ENCODE results near the gene MAP3K3. TPM values are rescaled to one million over a fixed set of nuclear protein-coding genes. Genes with fewer than 3 reads are reported as not detected.

The MAP3K3 gene
- total and polyA plus RNA-seq, 2 experiments from 2014 or later, result 8.6 to 36.7 TPM

GRCh38 chr17:63635787-63636186, 13.6 kb downstream of the MAP3K3 start:
- H4K20me1 ChIP-seq (ENCODE audit: insufficient read depth), result no peaks in the 10 kb centered on the region
- WGBS, 2 experiments (ENCODE audit: low coverage in 1 of 2, low lambda C conversion rate in 2 of 2, missing lambda C conversion rate in 2 of 2), result 56 to 61% methylated on average over 2 of the region's 2 CpGs
- no peak overlapping the region for H3K4me2 ChIP-seq (ENCODE audit: unreplicated experiment)
- no peaks in the 10 kb centered on the region for H3K9me3 ChIP-seq (ENCODE audit: low read depth)
- no peaks in the 10 kb centered on the region for H3K4me1 ChIP-seq (ENCODE audit: insufficient read depth)
- TF ChIP-seq EZH2phosphoT487 (IDR thresholded peaks at IDR 0.05; ENCODE audit: insufficient read depth, low read depth) (no peak), EZH2 (IDR thresholded peaks at IDR 0.05; ENCODE audit: insufficient read depth, poor library complexity, severe bottlenecking) (no peak)
- H3K27me3 ChIP-seq (replicated peaks; ENCODE audit: insufficient read depth), result no peaks in the 10 kb centered on the region
- no peak overlapping the region for H2AFZ ChIP-seq
- peaks cover 19% of the 10 kb centered on the region for H3K36me3 ChIP-seq (ENCODE audit: low read depth)
- DNase-seq, result no peak
- no peaks in the 10 kb centered on the region for H3K9me2 ChIP-seq (ENCODE audit: insufficient read depth)
- in situ Hi-C loops (cut with MboI), result no loop called here
- no peak overlapping the region for H3K27ac ChIP-seq
- no peak overlapping the region for H3K9ac ChIP-seq
- H3F3A ChIP-seq (ENCODE audit: insufficient read depth), result no peaks in the 10 kb centered on the region
- peaks cover 24% of the 10 kb centered on the region for H3K79me2 ChIP-seq (ENCODE audit: insufficient read depth)
- H3K4me3 ChIP-seq, result no peak overlapping the region

- no peak overlapping the region for H3K4me3 ChIP-seq
- no peak overlapping the region for H3K9ac ChIP-seq
- H3F3A ChIP-seq (ENCODE audit: insufficient read depth), result no peaks in the 10 kb centered on the region
- in situ Hi-C loops (cut with MboI), result no loop called here
- no peaks in the 10 kb centered on the region for H3K9me2 ChIP-seq (ENCODE audit: insufficient read depth)
- no peaks in the 10 kb centered on the region for H3K79me2 ChIP-seq (ENCODE audit: insufficient read depth)
- no peaks in the 10 kb centered on the region for H3K27me3 ChIP-seq (replicated peaks; ENCODE audit: insufficient read depth)
- H4K20me1 ChIP-seq (ENCODE audit: insufficient read depth), result no peaks in the 10 kb centered on the region
- 68 to 71% methylated on average over 1 of the region's 1 CpG for WGBS, 2 experiments (ENCODE audit: low coverage in 1 of 2, low lambda C conversion rate in 2 of 2, missing lambda C conversion rate in 2 of 2)
- H3K36me3 ChIP-seq (ENCODE audit: low read depth), result peaks cover 13% of the 10 kb centered on the region
- no peak for DNase-seq
- H3K9me3 ChIP-seq (ENCODE audit: low read depth), result no peaks in the 10 kb centered on the region
- H2AFZ ChIP-seq, result no peak overlapping the region
- no peak overlapping the region for H3K4me2 ChIP-seq (ENCODE audit: unreplicated experiment)
- no peaks in the 10 kb centered on the region for H3K4me1 ChIP-seq (ENCODE audit: insufficient read depth)
- no peak for TF ChIP-seq EZH2 (IDR thresholded peaks at IDR 0.05; ENCODE audit: insufficient read depth, poor library complexity, severe bottlenecking)
- TF ChIP-seq EZH2phosphoT487 (IDR thresholded peaks at IDR 0.05; ENCODE audit: insufficient read depth, low read depth), result no peak
- H3K27ac ChIP-seq, result no peak overlapping the region
Measured at GRCh38 chr17:63639125-63639524, 16.9 kb downstream of the MAP3K3 start.

- no peaks in the 10 kb centered on the region for H3K27me3 ChIP-seq (replicated peaks; ENCODE audit: insufficient read depth)
- no peak overlapping the region for H2AFZ ChIP-seq
- peaks cover 6% of the 10 kb centered on the region for H3K36me3 ChIP-seq (ENCODE audit: low read depth)
- no peaks in the 10 kb centered on the region for H3K9me3 ChIP-seq (ENCODE audit: low read depth)
- no peak for DNase-seq
- in situ Hi-C loops (cut with MboI), result no loop called here
- H3K4me2 ChIP-seq (ENCODE audit: unreplicated experiment), result no peak overlapping the region
- no peak overlapping the region for H3K4me3 ChIP-seq
- no peaks in the 10 kb centered on the region for H3K79me2 ChIP-seq (ENCODE audit: insufficient read depth)
- H3K9ac ChIP-seq, result no peak overlapping the region
- 97 to 98% methylated on average over 4 of the region's 4 CpGs for WGBS, 2 experiments (ENCODE audit: low coverage in 1 of 2, low lambda C conversion rate in 2 of 2, missing lambda C conversion rate in 2 of 2)
- TF ChIP-seq EZH2phosphoT487 (IDR thresholded peaks at IDR 0.05; ENCODE audit: insufficient read depth, low read depth), result no peak
- TF ChIP-seq EZH2 (IDR thresholded peaks at IDR 0.05; ENCODE audit: insufficient read depth, poor library complexity, severe bottlenecking), result no peak
- H4K20me1 ChIP-seq (ENCODE audit: insufficient read depth), result no peaks in the 10 kb centered on the region
- no peak overlapping the region for H3K27ac ChIP-seq
- no peaks in the 10 kb centered on the region for H3K4me1 ChIP-seq (ENCODE audit: insufficient read depth)
- H3F3A ChIP-seq (ENCODE audit: insufficient read depth), result no peaks in the 10 kb centered on the region
- H3K9me2 ChIP-seq (ENCODE audit: insufficient read depth), result no peaks in the 10 kb centered on the region
Measured at GRCh38 chr17:63640038-63640437, 17.8 kb downstream of the MAP3K3 start.

GRCh38 chr17:63641692-63642448, 19.7 kb downstream of the MAP3K3 start:
- WGBS, 2 experiments (ENCODE audit: low coverage in 1 of 2, low lambda C conversion rate in 2 of 2, missing lambda C conversion rate in 2 of 2), result 92 to 93% methylated on average over 4 of the region's 4 CpGs
- H3K4me3 ChIP-seq, result no peak overlapping the region
- no peak overlapping the region for H3K9ac ChIP-seq
- H4K20me1 ChIP-seq (ENCODE audit: insufficient read depth), result no peaks in the 10 kb centered on the region
- no peaks in the 10 kb centered on the region for H3K9me2 ChIP-seq (ENCODE audit: insufficient read depth)
- 0 out of 2 replicates have a peak, but pooled peaks cover 8% of the 10 kb centered on the region for H3F3A ChIP-seq (ENCODE audit: insufficient read depth)
- in situ Hi-C loops (cut with MboI), result no loop called here
- no peak for DNase-seq
- no peak overlapping the region for H2AFZ ChIP-seq
- H3K4me2 ChIP-seq (ENCODE audit: unreplicated experiment), result no peak overlapping the region
- no peak overlapping the region for H3K27ac ChIP-seq
- TF ChIP-seq EZH2phosphoT487 (IDR thresholded peaks at IDR 0.05; ENCODE audit: insufficient read depth, low read depth), result no peak
- TF ChIP-seq EZH2 (IDR thresholded peaks at IDR 0.05; ENCODE audit: insufficient read depth, poor library complexity, severe bottlenecking), result no peak
- no peaks in the 10 kb centered on the region; the same call in 1 of the 2 replicates for H3K36me3 ChIP-seq (ENCODE audit: low read depth)
- no peaks in the 10 kb centered on the region for H3K4me1 ChIP-seq (ENCODE audit: insufficient read depth)
- no peaks in the 10 kb centered on the region for H3K9me3 ChIP-seq (ENCODE audit: low read depth)
- H3K27me3 ChIP-seq (replicated peaks; ENCODE audit: insufficient read depth), result no peaks in the 10 kb centered on the region
- no peaks in the 10 kb centered on the region for H3K79me2 ChIP-seq (ENCODE audit: insufficient read depth)
